ENCODE data around the gene STAM.
"Not testable (repeated sequence)": the region's sequence is repeated elsewhere in the genome, so short reads cannot be mapped to it uniquely, and the experiment has no call there.

STAM gene

DNA sequence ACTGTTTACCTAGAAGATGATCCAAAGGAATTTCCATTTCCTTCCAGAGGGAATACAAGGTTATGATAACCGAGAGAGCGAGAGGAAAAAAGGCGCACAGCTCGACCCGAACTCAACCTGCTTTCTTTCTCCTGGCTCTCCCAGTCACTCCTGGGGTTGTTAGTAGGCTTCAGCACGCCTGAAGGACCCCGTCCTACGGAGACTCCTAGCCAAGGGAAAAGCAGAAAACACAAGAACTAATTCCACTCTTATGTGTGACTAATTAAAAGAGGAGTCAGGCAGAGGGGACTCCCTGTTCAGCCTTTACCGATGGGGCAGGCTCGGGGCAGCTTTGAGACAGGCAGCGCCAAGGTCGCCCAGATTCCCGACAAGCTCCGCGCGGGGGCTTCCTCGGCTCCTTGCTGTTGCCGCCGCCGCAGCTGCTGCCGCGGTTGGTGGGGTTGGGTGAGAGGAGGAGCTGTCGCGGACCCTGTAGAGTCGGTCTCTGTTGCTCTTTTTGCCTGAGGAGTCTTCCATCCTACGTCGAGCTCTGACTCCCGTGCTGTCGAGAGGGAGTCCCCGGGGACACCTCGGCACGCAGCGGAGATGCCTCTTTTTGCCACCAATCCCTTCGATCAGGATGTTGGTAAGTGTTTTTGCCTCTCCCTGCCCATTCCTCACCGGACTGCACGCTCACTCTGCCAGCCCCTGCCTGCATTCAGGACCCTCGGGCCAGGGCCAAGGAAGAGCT lies at the start of gene STAM:
TSS of gene STAM (plus strand) at position 397 of the 730 bp plus-strand sequence. CDS start at position 586, 189 bp downstream.
- DNase-seq (ENCODE audit: low read depth): peak; percentile 85

GRCh38 chr10:17597386-17597785 lies 46.6 kb upstream of the STAM start:
- no peak for DNase-seq (ENCODE audit: low read depth)

- no peak for DNase-seq (ENCODE audit: low read depth)
Observed at GRCh38 chr10:17599089-17599488, 44.9 kb upstream of the STAM start.

DNA sequence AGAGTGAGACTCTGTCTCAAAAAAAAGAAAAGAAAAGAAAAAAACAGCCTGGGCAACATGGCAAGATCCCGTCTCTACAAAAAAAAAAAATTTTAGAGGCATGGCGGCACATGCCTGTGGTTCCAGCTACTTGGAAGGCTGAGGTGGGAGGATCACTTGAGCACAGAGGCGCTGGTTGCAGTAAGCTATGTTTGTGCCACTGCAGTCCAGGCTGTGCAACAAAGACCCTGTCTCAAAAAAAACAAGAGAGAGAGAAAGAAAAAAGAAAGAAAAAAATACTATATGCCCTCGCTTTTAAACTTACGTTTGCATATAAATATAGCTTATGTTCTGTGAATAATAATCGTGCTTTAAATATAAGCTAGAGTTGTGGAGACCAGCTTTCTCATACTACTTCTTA lies 38.0 kb upstream of the STAM start:
- no peak for DNase-seq (ENCODE audit: low read depth)

DNA sequence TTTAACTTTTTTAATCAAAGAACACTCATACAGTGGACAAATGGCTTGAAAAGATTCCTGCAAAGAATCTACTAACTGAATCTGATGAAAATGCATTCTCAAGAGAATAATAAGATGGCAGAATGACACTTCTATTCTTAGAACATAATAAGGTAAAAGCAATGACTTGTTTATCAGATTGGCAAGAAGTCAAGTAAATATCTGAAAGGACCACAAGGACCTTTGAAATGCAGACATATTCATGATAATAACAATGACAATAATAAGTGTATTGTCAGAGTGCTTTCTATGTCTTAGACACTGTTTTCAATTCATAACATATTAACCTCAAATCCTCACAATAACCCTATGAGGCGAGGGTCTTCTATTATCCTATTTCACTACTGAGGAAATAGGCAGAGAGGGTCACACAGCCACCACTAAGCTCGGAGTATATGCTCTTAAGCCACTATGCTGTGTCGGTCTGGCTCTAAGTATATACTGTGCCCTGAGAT lies 37.4 kb upstream of the STAM start:
- no peak for DNase-seq (ENCODE audit: low read depth)

DNA sequence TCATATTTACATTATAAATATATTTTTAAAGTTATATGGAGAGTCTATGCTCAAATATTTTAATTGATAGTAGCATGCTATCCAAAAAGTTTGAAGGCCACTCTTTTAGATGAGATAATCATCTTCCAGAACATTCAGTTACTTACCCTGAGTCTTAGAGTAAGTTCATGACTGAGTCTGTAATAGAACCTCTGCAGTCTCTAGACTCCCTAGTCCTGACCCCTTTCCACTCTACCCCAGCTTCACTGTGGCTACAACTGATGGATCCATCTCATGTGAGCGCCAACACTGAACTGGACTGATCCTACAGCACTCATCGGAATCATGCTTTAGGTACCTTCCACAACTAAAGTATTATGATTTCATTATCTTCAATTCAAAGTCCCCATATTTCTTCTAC lies 36.9 kb upstream of the STAM start:
- DNase-seq (ENCODE audit: low read depth): no peak

GRCh38 chr10:17607603-17608332 lies 36.2 kb upstream of the STAM start:
- peak; percentile 55 for DNase-seq (ENCODE audit: low read depth)

DNA sequence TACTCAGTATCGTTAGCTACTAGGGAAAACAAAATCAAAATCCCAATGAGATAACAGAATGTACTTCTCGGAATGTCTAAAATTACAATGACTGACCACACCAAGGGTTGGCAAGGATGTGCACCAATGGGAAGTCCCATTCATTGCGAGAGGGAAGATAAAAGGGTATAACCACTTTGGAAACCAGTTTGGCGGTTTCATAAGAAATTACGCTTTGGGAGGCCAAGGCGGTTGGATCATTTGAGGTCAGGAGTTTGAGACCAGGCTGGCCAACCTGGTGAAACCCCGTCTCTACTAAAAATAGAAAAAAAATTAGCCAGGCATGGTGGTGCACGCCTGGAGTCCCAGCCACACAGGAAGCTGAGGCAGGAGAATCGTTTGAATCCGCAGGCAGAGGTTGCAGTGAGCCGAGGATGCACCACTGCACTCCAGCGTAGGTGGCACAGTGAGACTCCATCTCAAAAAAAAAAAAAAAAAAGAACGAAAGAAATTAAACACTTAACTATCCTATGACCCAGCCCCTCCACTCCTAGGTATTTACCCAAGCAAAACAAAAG lies 34.4 kb upstream of the STAM start:
- DNase-seq (ENCODE audit: low read depth): no peak

- no peak for DNase-seq (ENCODE audit: low read depth)
Observed at GRCh38 chr10:17616403-17617030, 27.4 kb upstream of the STAM start.

GRCh38 chr10:17617031-17617911 lies 26.7 kb upstream of the STAM start, which contains the start of gene HACD1:
HACD1 (minus strand) TSS chr10:17617374; CDS start chr10:17617339, 35 bp downstream.
- no peak for DNase-seq (ENCODE audit: low read depth)

GRCh38 chr10:17622061-17622460 lies 21.9 kb upstream of the STAM start:
- no peak for DNase-seq (ENCODE audit: low read depth)

GRCh38 chr10:17624996-17625395 lies 19.0 kb upstream of the STAM start:
- DNase-seq (ENCODE audit: low read depth): no peak

DNA sequence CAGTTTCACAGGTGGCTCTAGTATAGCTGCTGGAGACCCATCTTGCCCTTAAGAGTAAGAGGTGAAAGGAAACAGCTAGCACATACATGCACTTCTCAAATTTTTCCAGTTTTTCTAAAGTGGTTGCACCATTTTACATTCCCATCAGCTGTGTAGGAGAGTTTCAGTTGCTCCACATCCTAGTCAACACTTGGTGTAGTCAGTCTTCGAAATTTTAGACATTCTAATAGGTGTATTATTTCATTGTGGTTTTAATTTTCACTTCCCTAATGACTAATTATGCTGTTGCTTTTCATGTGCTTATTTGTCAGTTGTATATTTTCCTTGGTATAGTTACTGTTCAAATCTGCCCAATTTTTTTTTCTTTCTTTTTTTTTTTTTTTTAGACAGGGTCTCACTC lies 17.3 kb upstream of the STAM start:
- DNase-seq (ENCODE audit: low read depth): no peak

DNA sequence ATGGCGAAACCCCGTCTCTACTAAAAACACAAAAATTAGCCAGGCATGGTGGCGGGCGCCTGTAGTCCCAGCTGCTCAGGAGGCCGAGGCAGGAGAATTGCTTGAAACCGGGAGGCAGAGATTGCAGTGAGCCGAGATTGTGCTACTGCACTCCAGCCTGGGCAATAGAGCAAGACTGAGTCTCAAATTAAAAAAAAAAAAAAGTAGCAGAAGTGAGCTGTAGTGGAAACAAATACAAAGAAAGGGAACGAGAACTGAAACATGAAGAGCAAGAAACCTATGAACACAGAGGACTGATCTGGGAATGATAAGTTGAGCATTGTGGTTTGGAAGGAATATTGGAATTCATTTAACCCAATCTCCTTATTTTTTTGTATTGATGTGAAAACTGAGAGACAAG lies 11.4 kb upstream of the STAM start:
- DNase-seq (ENCODE audit: low read depth): not testable (repeated sequence)

DNA sequence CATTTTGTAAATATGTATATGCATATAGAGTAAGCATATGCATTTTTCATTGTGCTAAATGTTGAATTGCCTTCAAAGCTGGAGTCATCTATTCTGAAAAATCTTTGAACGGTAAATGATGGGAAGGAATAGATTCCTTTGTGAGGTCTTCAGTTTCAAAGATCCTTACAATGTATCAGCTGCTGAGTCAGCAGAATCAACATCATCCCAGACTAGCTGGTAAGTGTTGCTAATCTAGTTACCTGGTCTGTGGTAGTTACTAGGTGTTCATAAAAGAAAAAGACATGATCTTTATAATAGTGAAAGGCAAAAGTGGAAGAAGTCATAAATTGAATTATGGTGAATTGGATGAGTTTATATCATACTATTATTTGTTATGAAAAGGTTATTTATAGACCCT lies 10.6 kb upstream of the STAM start:
- no peak for DNase-seq (ENCODE audit: low read depth)

DNA sequence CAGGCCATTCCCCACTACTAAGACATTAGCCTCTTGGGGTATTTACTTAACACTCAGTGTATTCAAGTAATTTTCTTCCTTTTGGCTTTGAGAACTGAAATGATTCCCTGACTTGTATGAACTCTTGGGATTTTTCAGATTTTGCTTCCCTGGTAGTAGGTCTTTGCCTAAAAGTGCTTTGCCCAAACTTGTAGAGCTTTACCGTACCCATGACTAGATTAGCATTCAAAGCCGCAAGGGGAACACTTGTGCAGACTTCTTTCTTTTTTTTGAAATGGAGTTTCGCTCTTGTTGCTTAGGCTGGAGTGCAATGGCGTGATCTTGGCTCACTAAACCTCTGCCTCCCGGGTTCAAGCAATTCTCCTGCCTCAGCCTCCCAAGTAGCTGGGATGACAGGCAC lies 6.1 kb upstream of the STAM start:
- no peak for DNase-seq (ENCODE audit: low read depth)

- no peak for DNase-seq (ENCODE audit: low read depth)
Observed at GRCh38 chr10:17640331-17640816, 3.6 kb upstream of the STAM start.

- DNase-seq (ENCODE audit: low read depth): peak; percentile 64
Observed at GRCh38 chr10:17643339-17643754, 604 bp upstream of the STAM start.

- DNase-seq (ENCODE audit: low read depth): no peak
Observed at GRCh38 chr10:17644485-17644943, 563 bp downstream of the STAM start.

DNA sequence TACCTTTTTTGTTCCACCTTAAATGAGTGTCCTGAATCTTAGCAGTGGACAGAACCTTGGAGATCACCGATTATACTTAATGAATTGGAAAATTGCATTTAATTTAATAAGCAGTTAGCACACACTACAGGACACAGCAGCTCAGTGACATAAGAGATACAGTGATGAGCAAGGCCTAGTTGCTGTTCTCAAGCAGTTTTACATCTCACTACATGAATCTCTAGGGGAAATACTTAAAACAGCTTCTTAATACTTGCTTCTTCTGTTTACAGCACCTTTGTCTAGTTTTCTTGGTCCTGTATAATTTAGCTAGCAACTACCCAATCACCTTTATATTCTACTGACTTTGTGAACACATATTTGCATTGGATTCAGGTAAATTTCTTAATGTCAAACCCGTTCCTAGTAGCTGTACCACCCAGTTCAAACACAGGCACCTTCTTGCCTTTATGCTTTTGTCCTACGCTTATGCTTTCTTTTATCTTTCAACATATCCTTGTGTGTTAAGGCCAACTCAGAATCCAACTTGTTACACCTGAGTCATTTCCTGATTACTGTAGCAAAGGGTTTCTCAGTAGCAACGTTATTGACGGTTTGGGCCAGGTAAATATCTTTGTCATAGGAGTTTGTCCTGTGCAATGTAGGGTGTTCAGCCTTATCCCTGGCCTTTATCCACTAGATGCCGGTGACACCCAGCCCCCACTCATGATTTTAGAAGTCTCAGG lies 1.8 kb downstream of the STAM start:
- DNase-seq (ENCODE audit: low read depth): no peak

GRCh38 chr10:17647326-17647725 lies 3.4 kb downstream of the STAM start:
- no peak for DNase-seq (ENCODE audit: low read depth)
